Measurements from ENCODE around the gene MAPK9. TPM values are rescaled to one million over a fixed set of nuclear protein-coding genes. Genes with fewer than 3 reads are reported as not detected.

The MAPK9 gene
- total and polyA plus RNA-seq, 9 of the 15 experiments (the other 6 are each of a cell fraction or from before 2014, with no cell fraction given) = 4.8 to 58.0 (median 29.9) TPM

DNA sequence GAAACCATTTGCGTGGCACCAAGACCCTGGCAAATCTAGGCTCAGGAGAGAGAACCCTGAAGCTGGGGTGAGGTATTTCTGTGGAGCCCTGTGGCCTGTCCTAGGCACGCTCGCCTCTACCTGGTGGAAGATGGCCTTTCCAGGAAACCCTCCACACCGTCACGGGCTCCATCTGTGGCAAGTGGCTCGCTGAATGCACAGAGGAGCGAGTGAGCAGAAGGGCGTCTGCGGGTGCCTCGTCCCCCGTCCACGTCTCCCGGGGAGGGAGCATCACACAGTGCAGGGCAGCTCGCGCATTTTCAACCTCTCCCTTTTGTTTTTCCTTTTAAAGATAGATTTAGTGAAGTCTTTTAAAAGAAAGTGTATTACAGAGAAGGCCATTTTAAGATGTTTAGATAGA lies 57.6 kb downstream of the MAPK9 start:
- no TSS peak for BruUV-seq (replicated peaks)
- no peak overlapping the region for H3K4me2 ChIP-seq (ENCODE audit: insufficient read depth, low read length)
- H2AFZ ChIP-seq (ENCODE audit: low read depth, low read length) = no peak overlapping the region
- no peaks in the 10 kb centered on the region for H4K20me1 ChIP-seq (replicated peaks; ENCODE audit: control insufficient read depth, insufficient read depth, low read length)
- POLR2A ChIA-PET = interaction anchor here (0.7 kb wide), 1 partner anchor 12 kb away, joined by 3 read pairs; no protein-coding TSS in a partner anchor
- no peaks in the 10 kb centered on the region for H3K9me1 ChIP-seq (ENCODE audit: control insufficient read depth, insufficient read depth, low read length)
- in situ Hi-C loops (cut with MboI) = no loop called here
- ATAC-seq (no peak), FAIRE-seq (no peak), DNase-seq (ENCODE audit: extremely low read depth in 1 of 4, low spot score in 3 of 4) (no peak)
- no peaks in the 10 kb centered on the region for H3K9me3 ChIP-seq (replicated peaks; ENCODE audit: control insufficient read depth, insufficient read depth, low read depth, low read length)
- H3K27ac ChIP-seq (ENCODE audit: extremely low read depth, low read depth, low read length) = no peak overlapping the region
- no peaks in the 10 kb centered on the region for H3K27me3 ChIP-seq (ENCODE audit: control insufficient read depth in 2 of 2, insufficient read depth in 2 of 2, low read length in 2 of 2)
- no peak overlapping the region for H3K4me3 ChIP-seq
- CTCF ChIA-PET (ENCODE audit: low intra/inter-chr PET ratio) = no interaction called here
- TF ChIP-seq GATA2 (CRISPR knock-in tag; IDR thresholded peaks at IDR 0.05) = no peak
- no peak for TF ChIP-seq SMAD2 (IDR thresholded peaks at IDR 0.05; ENCODE audit: low read depth, low read length)
- TF ChIP-seq, protein P1, sequence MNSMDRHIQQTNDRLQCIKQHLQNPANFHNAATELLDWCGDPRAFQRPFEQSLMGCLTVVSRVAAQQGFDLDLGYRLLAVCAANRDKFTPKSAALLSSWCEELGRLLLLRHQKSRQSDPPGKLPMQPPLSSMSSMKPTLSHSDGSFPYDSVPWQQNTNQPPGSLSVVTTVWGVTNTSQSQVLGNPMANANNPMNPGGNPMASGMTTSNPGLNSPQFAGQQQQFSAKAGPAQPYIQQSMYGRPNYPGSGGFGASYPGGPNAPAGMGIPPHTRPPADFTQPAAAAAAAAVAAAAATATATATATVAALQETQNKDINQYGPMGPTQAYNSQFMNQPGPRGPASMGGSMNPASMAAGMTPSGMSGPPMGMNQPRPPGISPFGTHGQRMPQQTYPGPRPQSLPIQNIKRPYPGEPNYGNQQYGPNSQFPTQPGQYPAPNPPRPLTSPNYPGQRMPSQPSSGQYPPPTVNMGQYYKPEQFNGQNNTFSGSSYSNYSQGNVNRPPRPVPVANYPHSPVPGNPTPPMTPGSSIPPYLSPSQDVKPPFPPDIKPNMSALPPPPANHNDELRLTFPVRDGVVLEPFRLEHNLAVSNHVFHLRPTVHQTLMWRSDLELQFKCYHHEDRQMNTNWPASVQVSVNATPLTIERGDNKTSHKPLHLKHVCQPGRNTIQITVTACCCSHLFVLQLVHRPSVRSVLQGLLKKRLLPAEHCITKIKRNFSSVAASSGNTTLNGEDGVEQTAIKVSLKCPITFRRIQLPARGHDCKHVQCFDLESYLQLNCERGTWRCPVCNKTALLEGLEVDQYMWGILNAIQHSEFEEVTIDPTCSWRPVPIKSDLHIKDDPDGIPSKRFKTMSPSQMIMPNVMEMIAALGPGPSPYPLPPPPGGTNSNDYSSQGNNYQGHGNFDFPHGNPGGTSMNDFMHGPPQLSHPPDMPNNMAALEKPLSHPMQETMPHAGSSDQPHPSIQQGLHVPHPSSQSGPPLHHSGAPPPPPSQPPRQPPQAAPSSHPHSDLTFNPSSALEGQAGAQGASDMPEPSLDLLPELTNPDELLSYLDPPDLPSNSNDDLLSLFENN (IDR thresholded peaks at IDR 0.05; ENCODE audit: low read depth in 2 of 2, low read length in 2 of 2) = no peak
- no peak for TF ChIP-seq NELFE (IDR thresholded peaks at IDR 0.05; ENCODE audit: insufficient read depth, insufficient read length)
- no peak for TF ChIP-seq KDM1A (IDR thresholded peaks at IDR 0.05)
- TF ChIP-seq, protein P2, sequence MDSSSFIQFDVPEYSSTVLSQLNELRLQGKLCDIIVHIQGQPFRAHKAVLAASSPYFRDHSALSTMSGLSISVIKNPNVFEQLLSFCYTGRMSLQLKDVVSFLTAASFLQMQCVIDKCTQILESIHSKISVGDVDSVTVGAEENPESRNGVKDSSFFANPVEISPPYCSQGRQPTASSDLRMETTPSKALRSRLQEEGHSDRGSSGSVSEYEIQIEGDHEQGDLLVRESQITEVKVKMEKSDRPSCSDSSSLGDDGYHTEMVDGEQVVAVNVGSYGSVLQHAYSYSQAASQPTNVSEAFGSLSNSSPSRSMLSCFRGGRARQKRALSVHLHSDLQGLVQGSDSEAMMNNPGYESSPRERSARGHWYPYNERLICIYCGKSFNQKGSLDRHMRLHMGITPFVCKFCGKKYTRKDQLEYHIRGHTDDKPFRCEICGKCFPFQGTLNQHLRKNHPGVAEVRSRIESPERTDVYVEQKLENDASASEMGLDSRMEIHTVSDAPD (CRISPR knock-in tag; IDR thresholded peaks at IDR 0.05) = no peak
- no peak for TF ChIP-seq FOXM1 (IDR thresholded peaks at IDR 0.05; ENCODE audit: low read depth)
- no peak for TF ChIP-seq FOXM1 (CRISPR knock-in tag; IDR thresholded peaks at IDR 0.05; ENCODE audit: low read depth)
- no peak for TF ChIP-seq PML (IDR thresholded peaks at IDR 0.05; ENCODE audit: low read length)
- TF ChIP-seq HNRNPL (IDR thresholded peaks at IDR 0.05; ENCODE audit: low read depth, low read length) = no peak
- TF ChIP-seq, protein P3, sequence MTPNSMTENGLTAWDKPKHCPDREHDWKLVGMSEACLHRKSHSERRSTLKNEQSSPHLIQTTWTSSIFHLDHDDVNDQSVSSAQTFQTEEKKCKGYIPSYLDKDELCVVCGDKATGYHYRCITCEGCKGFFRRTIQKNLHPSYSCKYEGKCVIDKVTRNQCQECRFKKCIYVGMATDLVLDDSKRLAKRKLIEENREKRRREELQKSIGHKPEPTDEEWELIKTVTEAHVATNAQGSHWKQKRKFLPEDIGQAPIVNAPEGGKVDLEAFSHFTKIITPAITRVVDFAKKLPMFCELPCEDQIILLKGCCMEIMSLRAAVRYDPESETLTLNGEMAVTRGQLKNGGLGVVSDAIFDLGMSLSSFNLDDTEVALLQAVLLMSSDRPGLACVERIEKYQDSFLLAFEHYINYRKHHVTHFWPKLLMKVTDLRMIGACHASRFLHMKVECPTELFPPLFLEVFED (CRISPR knock-in tag; conservative IDR thresholded peaks at IDR 0.05) = no peak
- no peak for TF ChIP-seq ZNF146 (CRISPR knock-in tag; IDR thresholded peaks at IDR 0.05; ENCODE audit: unreplicated experiment)
- TF ChIP-seq TGIF2 (CRISPR knock-in tag; IDR thresholded peaks at IDR 0.05) = no peak
- TF ChIP-seq DNMT1 (IDR thresholded peaks at IDR 0.05) = no peak
- TF ChIP-seq ZNF583 (CRISPR knock-in tag; IDR thresholded peaks at IDR 0.05) = no peak
- no peak for TF ChIP-seq RUNX1 (IDR thresholded peaks at IDR 0.05; ENCODE audit: low read depth)
- no peak for TF ChIP-seq ZC3H8 (IDR thresholded peaks at IDR 0.05)
- H3K36me3 ChIP-seq (ENCODE audit: control insufficient read depth, insufficient read depth, low read length) = peaks cover 38% of the 10 kb centered on the region; the same call in 2 of the 3 replicates
- intact Hi-C loops (cut with micrococcal nuclease) = no loop called here
- H3K4me1 ChIP-seq (replicated peaks in 1 of 2; ENCODE audit: control insufficient read depth in 2 of 2, insufficient read depth in 2 of 2, low read length in 2 of 2) = no peaks in the 10 kb centered on the region
- 0 out of 4 replicates have a peak overlapping the region, but pooled peaks of 1 of the 2 experiments have one; percentile 8 for H3K9ac ChIP-seq (ENCODE audit: insufficient read depth in 1 of 2, low read depth in 2 of 2, low read length in 2 of 2)
- WGBS (ENCODE audit: insufficient coverage, low coverage, missing lambda C conversion rate) = 96% methylated on average over 9 of the region's 15 CpGs
- H3K79me2 ChIP-seq (ENCODE audit: control insufficient read depth, insufficient read depth, low read length) = no peaks in the 10 kb centered on the region

All from K562 (cell line).